GM03348 (cell line): ENCODE results near the gene OR2A14.
"Not testable (repeated sequence)": the region's sequence is repeated elsewhere in the genome, so short reads cannot be mapped to it uniquely, and the experiment has no call there.

Experiments used
- DNase-seq: peaks from one replicate; pipeline ENCODE4 v3.0.0; 2012; ENCODE audit warnings: low spot score

The OR2A14 gene

GRCh38 chr7:144122876-144123275 is at the start of gene OR2A14:
OR2A14 (plus strand) TSS chr7:144123176; CDS start chr7:144129113, 5,937 bp downstream.
- DNase-seq: no peak

GRCh38 chr7:144074374-144074773 is 48.6 kb upstream of the OR2A14 start:
- DNase-seq: no peak

GRCh38 chr7:144085978-144086377 is 37.0 kb upstream of the OR2A14 start, which contains the start of gene OR2A12:
OR2A12 (plus strand) TSS chr7:144086278; CDS start chr7:144095108, 8,830 bp downstream.
- no peak for DNase-seq

- no peak for DNase-seq
Measured at GRCh38 chr7:144086730-144087129, 36.2 kb upstream of the OR2A14 start.

- DNase-seq: no peak
Measured at GRCh38 chr7:144087230-144087629, 35.7 kb upstream of the OR2A14 start.

GRCh38 chr7:144090667-144091066 is 32.3 kb upstream of the OR2A14 start:
- DNase-seq: no peak

GRCh38 chr7:144098776-144099175 is 24.2 kb upstream of the OR2A14 start:
- DNase-seq: no peak

GRCh38 chr7:144100607-144101006 is 22.4 kb upstream of the OR2A14 start:
- no peak for DNase-seq

- DNase-seq: no peak
Measured at GRCh38 chr7:144102041-144102440, 20.9 kb upstream of the OR2A14 start.

- DNase-seq: no peak
Measured at GRCh38 chr7:144105211-144105610, 17.8 kb upstream of the OR2A14 start.

- DNase-seq: no peak
Measured at GRCh38 chr7:144109283-144109682, 13.7 kb upstream of the OR2A14 start, which contains the start of gene OR2A2. OR2A2 (plus strand) TSS chr7:144109583; CDS start chr7:144109583, 0 bp downstream.

- no peak for DNase-seq
Measured at GRCh38 chr7:144110272-144110671, 12.7 kb upstream of the OR2A14 start.

- DNase-seq: no peak
Measured at GRCh38 chr7:144113651-144114050, 9.3 kb upstream of the OR2A14 start.

GRCh38 chr7:144118341-144118740 is 4.6 kb upstream of the OR2A14 start:
- no peak for DNase-seq

GRCh38 chr7:144127714-144128334 is 4.8 kb downstream of the OR2A14 start:
- peak; percentile 81 for DNase-seq

GRCh38 chr7:144129601-144130000 is 6.6 kb downstream of the OR2A14 start:
- DNase-seq: not testable (repeated sequence)

- no peak for DNase-seq
Measured at GRCh38 chr7:144130730-144131129, 7.8 kb downstream of the OR2A14 start.

GRCh38 chr7:144132262-144132661 is 9.3 kb downstream of the OR2A14 start:
- DNase-seq: no peak

- no peak for DNase-seq
Measured at GRCh38 chr7:144133307-144133706, 10.3 kb downstream of the OR2A14 start.

GRCh38 chr7:144134116-144134515 is 11.1 kb downstream of the OR2A14 start:
- no peak for DNase-seq

GRCh38 chr7:144137501-144137900 is 14.5 kb downstream of the OR2A14 start:
- peak; percentile 16 for DNase-seq

GRCh38 chr7:144142187-144142586 is 19.2 kb downstream of the OR2A14 start:
- DNase-seq: no peak

GRCh38 chr7:144144426-144144825 is 21.4 kb downstream of the OR2A14 start:
- no peak for DNase-seq

GRCh38 chr7:144148224-144148827 is 25.4 kb downstream of the OR2A14 start:
- DNase-seq: no peak
